GM19043 (cell line): ENCODE results near the gene STAB2.
"Not testable (repeated sequence)": the region's sequence is repeated elsewhere in the genome, so short reads cannot be mapped to it uniquely, and the experiment has no call there.

Experiments
- ATAC-seq: cut with Tn5 transposase; IDR thresholded peaks from one replicate; pipeline ENCODE4 v1.9.1; 2021; ENCODE audit warnings: low read depth; ENCODE audit not compliant: unreplicated experiment

STAB2 gene

GRCh38 chr12:103642240-103642864 is 55.3 kb downstream of the STAB2 start:
- ATAC-seq, result no peak

DNA sequence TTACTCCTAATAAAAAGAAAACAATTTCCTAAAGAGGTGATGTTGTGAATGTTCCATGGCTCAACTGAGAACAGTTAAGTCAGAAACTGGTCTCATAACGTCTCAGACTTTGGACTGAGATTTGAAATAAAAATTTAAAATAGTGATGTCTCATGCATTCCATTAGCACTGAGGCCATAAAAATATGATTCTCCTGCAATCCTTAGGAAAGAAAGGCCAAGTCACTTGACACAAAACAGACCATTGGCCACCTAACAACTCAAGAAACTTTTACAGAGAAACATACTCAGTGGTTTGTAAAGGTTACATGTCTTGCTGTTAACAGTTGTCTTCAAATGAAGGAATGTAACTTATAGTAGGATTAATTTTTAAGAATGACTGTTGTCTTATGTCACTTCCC is 58.1 kb downstream of the STAB2 start:
- ATAC-seq, result no peak

DNA sequence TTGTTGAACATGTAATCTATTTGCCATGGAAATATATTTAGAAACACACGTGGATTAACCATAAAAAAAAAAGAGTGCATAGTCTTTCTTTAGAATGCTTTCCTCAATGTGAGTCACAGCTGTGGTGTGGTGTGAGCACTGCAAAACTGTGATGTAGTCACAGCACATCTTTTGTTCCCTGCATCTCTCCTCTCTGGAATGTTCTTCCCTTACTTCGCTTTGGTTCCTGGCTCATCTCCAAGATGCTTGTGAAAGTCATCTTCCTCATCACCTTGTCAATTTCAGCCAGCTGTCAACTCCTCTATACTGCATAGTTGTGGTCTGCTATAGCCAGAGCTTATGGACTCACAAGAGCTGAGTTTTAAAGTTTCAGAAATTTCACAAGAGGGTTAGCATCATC is 60.2 kb downstream of the STAB2 start:
- no peak for ATAC-seq

DNA sequence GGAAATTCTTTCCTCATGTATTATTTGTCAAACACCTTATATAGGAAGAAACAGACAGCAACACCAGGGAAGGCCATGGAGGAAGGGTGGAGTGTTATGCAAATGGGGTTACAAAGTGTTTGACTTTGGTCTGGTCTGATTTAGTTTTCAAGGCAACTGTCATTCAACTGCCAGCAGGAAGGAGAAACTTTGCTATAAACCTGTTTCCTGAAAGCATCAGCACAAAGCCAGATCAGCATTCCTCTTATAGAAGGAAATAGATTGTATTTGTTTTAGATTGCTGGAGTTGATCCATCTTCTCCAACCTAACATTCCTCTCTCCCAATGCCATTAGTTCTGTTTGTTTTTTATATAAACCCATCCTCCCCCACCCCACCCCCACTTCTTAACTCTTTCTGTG is 65.7 kb downstream of the STAB2 start:
- no peak for ATAC-seq

- not testable (repeated sequence) for ATAC-seq
Measured at GRCh38 chr12:103653568-103654173, 66.6 kb downstream of the STAB2 start.

DNA sequence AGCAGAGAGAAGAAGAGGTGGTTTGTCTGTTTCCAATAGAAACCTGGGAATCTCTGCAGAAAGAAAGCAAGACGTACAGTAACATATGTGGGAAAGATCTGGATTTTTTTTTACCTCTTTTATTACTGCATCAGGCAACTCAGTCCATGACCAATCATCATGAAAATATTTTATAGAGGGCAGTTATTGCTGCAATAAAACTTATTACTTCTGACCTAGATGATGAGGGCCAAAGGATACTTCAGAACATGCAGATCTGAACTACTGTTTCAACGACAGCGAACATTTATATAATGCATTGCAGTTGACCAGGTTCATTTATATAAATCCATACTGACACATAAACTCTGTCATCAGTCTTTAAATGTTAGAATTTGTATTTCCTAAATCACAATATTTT is 67.7 kb downstream of the STAB2 start:
- no peak for ATAC-seq

DNA sequence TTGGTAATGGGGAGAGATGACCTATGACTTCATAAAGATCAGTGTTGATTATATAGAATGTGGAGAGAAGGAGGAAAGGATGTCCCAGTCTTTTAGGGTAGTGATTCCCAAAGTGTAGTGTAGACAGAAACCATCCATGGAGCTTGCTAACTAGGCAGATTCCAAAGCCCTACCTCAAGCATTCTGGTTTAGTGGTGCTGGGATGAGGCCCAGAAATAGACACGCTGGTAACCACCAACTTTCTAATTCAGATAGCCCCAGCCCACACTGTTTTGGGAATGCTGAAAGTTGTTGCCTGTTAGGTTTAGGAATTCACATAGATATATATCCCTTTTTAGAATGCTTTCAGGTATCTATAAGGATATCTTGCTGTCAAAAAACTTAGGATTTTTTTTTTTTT is 69.2 kb downstream of the STAB2 start:
- no peak for ATAC-seq

GRCh38 chr12:103657331-103657730 is 70.3 kb downstream of the STAB2 start:
- ATAC-seq, result no peak

GRCh38 chr12:103664626-103665025 is 77.6 kb downstream of the STAB2 start:
- ATAC-seq, result no peak

- ATAC-seq, result no peak
Measured at GRCh38 chr12:103665971-103666370, 78.9 kb downstream of the STAB2 start.

DNA sequence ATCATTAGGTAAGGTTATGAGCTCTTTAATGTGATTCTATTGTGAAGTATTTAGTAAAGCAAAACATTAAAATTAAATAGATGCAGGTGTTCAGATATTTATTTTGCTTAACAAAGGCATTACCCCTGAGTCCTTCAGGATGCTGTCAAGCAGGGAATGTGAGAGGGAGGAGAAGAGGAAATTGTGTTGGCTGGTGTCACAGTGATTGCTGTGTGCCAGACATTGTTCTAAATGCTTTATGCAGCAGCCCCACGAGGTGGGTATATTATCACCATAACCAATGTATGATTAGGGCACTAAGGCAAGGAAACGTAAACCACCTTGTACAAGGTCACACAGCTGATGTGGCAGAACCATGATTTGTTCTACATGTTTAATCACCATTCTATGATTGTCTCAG is 80.1 kb downstream of the STAB2 start:
- no peak for ATAC-seq

DNA sequence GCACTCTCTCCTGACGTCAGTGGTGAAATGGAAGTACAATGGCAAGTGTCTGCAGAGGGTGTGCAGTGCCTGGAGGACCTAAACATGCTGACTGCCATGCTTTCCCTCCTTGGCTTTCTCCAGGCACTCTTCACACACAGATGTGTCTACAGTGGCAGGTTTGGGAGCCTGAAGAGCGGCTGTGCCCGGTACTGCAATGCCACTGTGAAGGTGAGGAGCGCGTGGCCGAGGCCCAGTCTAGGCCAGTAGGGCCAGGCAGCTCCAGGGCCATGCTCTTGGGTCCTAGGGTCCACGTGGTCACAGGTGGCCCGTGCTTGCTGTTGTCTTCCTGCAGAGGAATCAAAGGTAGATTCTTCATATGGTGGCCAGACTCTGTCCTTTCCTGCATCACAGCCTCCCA is 81.4 kb downstream of the STAB2 start:
- no peak for ATAC-seq

- no peak for ATAC-seq
Measured at GRCh38 chr12:103671367-103671766, 84.3 kb downstream of the STAB2 start.

GRCh38 chr12:103672401-103673119 is 85.5 kb downstream of the STAB2 start:
- no peak for ATAC-seq

DNA sequence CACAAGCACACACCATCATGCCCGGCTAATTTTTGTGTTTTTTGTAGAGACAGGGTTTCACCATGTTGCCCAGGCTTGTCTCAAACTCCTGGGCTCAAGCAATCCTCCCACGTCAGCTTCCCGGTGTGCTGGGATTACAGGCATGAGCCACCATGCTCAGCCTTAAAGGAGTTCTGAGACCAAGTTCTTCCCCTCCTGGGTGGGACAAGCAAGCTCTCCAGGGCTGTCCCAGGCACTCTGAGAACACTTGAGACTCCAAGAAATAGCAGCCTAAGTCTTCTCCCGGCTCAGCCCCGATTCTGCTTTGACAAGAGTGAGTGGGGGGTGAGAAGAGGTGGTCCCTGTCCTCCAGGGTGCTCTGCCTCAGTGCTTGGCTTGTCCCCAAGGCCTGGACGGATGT is 86.4 kb downstream of the STAB2 start:
- no peak for ATAC-seq

DNA sequence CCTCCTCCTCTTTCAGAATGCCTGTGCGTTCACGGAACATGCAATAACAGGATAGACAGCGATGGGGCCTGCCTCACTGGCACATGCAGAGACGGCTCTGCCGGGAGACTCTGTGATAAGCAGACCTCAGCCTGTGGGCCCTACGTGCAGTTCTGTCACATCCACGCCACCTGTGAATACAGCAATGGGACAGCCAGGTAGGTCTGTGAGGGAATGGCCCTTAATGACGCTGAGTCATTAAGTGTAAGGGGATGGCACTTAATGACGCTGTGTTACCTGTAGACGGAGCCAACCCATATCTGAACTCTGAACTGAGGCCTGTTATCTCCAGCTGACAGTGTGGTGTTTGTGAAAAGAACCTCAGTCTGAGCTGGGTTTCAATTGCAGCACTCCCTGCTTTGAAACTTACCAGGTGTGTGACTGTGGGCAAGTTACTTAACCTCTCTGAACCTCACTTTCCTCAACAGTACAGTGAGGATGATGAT is 86.9 kb downstream of the STAB2 start:
- ATAC-seq, result no peak

DNA sequence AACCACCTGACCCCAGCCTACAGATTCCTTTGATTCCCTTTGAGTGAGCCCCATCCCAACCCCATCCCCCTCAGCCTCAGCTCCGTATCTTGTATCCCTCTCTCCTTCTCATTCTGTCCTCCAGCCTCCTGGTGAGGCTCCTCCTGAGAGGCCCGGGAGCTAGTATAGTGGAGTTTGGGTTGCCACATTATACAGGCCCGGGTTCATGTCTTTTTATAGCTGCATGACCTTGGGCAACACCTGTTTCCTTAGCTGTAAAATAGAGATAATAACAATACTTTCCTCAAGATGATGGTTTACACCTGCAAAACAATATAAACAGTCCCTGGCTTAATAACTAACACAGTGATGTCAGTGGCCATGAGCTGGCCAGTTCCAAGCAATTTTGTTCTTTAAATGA is 89.8 kb downstream of the STAB2 start:
- no peak for ATAC-seq

- no peak for ATAC-seq
Measured at GRCh38 chr12:103677341-103677740, 90.3 kb downstream of the STAB2 start.

DNA sequence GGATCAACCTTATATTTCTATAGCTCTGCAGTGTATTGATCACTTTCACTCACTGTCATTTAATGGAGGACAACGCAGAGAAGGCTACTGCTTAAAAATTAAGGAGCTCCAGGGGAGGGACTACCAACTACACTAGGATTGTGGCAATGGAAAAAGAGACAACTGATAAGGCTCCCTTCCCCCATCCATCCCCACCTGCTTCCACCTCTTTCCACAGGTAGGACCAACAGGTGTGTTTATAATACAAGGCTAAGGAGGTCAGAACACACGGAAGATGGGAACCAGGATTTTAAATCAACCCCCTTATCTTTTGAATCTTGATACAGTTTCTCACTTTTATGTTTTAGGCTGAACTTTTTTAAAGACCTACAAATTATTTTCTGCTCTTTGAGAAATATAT is 90.8 kb downstream of the STAB2 start:
- ATAC-seq, result no peak

DNA sequence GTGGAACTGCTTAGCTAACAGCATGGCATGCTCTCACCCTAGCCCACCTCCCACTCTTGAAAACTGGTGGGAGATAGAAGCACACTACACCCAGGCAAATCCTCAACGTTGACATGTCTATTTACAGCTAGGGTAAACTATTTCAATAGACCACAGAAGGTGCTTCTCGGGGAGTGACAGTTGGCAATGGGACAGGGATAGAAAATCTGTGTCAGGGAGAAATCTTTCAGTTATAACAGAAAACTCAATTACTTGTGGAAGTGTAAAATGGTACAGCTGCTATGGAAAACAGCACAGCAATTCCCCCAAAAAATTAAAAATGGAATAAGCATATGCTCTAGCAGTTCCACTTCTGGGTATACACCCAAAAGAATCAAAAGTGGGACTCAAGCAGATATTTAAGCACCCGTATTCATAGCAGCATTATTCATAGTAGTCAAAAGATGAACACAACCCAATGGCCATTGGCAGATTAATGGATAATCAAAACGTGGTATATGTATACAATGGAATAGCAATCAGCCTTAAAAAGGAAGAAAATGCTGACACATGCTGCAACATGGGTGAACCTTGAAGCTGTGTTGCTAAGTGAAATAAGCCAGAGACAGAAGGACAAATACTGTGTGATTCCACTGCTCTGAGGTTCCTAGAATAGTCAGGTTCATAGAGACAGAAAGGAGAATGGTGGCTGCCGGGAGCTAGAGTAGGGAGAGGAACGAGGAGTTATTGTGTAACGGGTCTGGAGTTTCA is 92.5 kb downstream of the STAB2 start:
- no peak for ATAC-seq

DNA sequence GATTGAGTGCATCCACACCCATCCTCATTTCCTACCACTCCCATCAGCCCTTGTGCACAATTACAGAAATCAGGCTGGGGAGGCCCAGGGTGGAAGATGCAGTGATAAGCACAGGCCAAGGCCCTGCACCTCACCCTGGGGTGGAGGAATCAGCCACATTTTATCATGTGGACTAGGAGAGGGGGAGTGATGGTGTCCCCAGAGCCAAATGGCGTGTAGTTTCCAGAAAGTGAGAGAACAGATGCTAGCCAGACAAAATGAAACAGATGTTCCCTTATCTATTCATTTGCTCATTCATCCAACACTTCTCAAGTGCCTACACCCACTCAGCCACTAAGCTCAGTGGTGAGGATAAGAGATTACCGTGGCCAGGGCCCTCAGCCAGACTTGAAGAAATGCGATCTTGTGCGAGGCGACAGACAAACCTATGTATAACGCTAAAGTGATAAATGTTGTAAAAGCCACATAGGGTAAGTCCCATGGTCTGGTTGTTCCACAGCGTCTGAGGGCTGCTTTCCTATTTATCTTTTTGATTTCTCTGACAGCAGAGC is 93.6 kb downstream of the STAB2 start:
- no peak for ATAC-seq
